Mucosa of gallbladder (tissue), 1 donor: ENCODE results near the gene RAB7B. TPM values are rescaled to one million over a fixed set of nuclear protein-coding genes. Genes with fewer than 3 reads are reported as not detected.

Source experiments
- DNase-seq: peaks from one replicate; pipeline ENCODE4 v3.0.0-alpha.2; 2020; ENCODE audit warnings: low spot score
- total RNA-seq: library from RNA; stranded (reverse); gene quantifications from one replicate; pipeline ENCODE4 v1.2.1, GENCODE V29; 2021
- donor health status: DM: no; HTN: no; CAD: no.

RAB7B gene
- total RNA-seq, 1 donor from 2014 or later: 18.7 TPM

- DNase-seq: no peak
Observed at GRCh38 chr1:205927247-205927646, 75.9 kb downstream of the RAB7B start.

Other genes starting within 250 kb of the RAB7B start
- 30.1 TPM for gene RAB29, start 227.9 kb downstream of the RAB7B start, total RNA-seq
- 40.5 TPM for gene SLC41A1, start 190.2 kb downstream of the RAB7B start, total RNA-seq
- gene PM20D1, start 153.3 kb downstream of the RAB7B start, total RNA-seq: 0.26 TPM
- gene SLC26A9, start 59.9 kb downstream of the RAB7B start, total RNA-seq: 1.3 TPM
- 105 TPM for gene CTSE, start 20.5 kb upstream of the RAB7B start, total RNA-seq
- 11.3 TPM for gene RHEX, start 49.8 kb upstream of the RAB7B start, total RNA-seq
- gene AVPR1B, start 114.0 kb upstream of the RAB7B start, total RNA-seq: 0.40 TPM
- 2.0 TPM for gene FAM72A, start 199.4 kb upstream of the RAB7B start, total RNA-seq
- 49.2 TPM for gene SRGAP2, start 200.1 kb upstream of the RAB7B start, total RNA-seq